GM12865 (cell line): ENCODE results near the gene MEIS1.

Experiments used
- DNase-seq: peaks from one replicate; pipeline ENCODE4 v3.0.0; 2010; ENCODE audit warnings: low read depth
- H3K4me3 ChIP-seq: 2 replicates; pipeline ENCODE4 v1.5.1; 2011; ENCODE audit warnings: mild to moderate bottlenecking, low read depth, low read length, control low read depth
- TF ChIP-seq, protein P1 (sequence below): IDR thresholded peaks from 2 replicates; pipeline ENCODE4 v1.5.1; 2011; ENCODE audit warnings: low read length, control low read depth, low read depth, inconsistent platforms; ENCODE audit not compliant: insufficient read depth; ENCODE audit errors: missing control alignments

Gene MEIS1

DNA sequence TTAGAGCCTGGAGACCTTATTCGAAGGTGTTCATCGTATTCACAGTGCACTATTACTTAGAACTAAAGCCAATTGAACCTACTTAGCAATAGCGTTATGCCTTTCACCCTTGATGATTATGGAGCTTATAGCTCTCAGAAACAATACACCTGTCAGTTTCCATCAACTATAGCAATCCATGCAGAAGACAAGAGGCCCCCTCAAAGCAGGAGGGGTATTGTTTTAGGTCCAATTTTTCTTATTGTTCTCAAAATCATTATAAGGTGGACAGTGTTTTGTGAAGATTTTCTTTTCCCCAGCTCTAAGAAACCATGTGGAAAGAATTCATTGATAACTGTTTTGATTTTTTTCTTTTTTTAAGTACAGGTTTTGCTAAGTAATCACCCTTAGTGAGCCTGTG, 135.5 kb downstream of the MEIS1 start:
- TF ChIP-seq, protein P1, sequence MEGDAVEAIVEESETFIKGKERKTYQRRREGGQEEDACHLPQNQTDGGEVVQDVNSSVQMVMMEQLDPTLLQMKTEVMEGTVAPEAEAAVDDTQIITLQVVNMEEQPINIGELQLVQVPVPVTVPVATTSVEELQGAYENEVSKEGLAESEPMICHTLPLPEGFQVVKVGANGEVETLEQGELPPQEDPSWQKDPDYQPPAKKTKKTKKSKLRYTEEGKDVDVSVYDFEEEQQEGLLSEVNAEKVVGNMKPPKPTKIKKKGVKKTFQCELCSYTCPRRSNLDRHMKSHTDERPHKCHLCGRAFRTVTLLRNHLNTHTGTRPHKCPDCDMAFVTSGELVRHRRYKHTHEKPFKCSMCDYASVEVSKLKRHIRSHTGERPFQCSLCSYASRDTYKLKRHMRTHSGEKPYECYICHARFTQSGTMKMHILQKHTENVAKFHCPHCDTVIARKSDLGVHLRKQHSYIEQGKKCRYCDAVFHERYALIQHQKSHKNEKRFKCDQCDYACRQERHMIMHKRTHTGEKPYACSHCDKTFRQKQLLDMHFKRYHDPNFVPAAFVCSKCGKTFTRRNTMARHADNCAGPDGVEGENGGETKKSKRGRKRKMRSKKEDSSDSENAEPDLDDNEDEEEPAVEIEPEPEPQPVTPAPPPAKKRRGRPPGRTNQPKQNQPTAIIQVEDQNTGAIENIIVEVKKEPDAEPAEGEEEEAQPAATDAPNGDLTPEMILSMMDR: no peak
- no peak overlapping the region for H3K4me3 ChIP-seq
- DNase-seq: no peak

- no peak overlapping the region for H3K4me3 ChIP-seq
- TF ChIP-seq, protein P1: no peak
- no peak for DNase-seq
These were observed 137.0 kb downstream of the MEIS1 start for GRCh38 chr2:66571918-66572317.

DNA sequence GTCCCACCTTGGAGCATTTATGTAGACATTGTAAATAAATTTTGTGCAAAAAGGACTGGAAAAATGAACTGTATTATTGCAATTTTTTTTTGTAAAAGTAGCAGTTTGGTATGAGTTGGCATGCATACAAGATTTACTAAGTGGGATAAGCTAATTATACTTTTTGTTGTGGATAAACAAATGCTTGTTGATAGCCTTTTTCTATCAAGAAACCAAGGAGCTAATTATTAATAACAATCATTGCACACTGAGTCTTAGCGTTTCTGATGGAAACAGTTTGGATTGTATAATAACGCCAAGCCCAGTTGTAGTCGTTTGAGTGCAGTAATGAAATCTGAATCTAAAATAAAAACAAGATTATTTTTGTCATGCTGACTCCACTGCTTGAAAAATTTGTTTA, 137.5 kb downstream of the MEIS1 start:
- H3K4me3 ChIP-seq: no peak overlapping the region
- TF ChIP-seq, protein P1: no peak

DNA sequence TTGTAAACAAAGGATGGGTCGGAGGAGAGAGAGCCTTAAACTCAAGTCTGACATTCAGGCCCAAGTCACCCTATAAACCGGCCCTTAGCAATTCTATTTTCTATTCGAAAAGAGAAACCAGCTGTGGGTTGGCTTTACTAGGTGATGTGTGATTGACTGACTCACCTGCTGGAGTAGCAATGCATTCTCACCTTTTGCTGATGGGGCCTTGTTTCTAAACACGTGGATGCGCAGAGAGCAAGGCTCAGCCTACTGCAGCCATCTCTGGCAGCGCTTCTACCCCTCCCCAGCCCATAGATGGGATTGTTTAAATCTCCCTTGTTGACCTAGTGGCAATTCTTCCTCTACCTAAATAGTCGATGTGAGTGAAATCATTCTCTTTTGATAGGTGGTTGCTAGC, 138.5 kb downstream of the MEIS1 start:
- no peak for DNase-seq
- TF ChIP-seq, protein P1: no peak
- no peak overlapping the region for H3K4me3 ChIP-seq

More for the DNA sequence above, 137.5 kb downstream of the MEIS1 start:
- no peak for DNase-seq

DNA sequence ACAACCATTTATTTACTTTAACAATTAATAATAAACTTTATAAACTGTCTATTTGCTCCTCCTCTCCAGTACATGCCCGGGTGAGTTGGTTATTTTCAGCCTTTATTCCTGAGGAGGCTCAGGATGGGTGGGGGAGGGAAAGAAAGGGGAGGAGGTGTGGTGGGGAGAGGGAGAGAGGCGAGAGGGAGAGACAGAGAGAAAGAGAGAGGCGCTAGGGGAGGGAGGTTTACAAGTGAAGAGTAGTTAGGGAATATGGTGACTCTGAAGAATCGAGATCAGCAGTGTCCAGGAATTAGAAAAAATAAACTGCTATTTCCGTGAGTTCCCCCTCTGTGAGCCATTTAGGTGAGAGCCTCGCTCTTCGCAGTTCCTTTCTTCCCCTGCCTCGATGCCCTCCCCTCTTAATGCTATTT, 138.9 kb downstream of the MEIS1 start:
- no peak overlapping the region for H3K4me3 ChIP-seq
- TF ChIP-seq, protein P1: no peak
- no peak for DNase-seq

- no peak for DNase-seq
- TF ChIP-seq, protein P1: no peak
- H3K4me3 ChIP-seq: no peak overlapping the region
These were observed 140.0 kb downstream of the MEIS1 start for GRCh38 chr2:66574701-66575624.
